ENCODE data around the gene PYROXD2.

- no peak for TF ChIP-seq POLR2AphosphoS5 (IDR thresholded peaks at IDR 0.05; ENCODE audit: insufficient read depth in 1 of 2, low read depth in 1 of 2)
- no peak for TF ChIP-seq CTCF (IDR thresholded peaks at IDR 0.05)
- no peak for TF ChIP-seq POLR2A (IDR thresholded peaks at IDR 0.05)
These were observed 46.3 kb downstream of the PYROXD2 start for GRCh38 chr10:98368644-98369043.
